K562 (cell line): ENCODE data around the gene RGS6. TPM values are rescaled to one million over a fixed set of nuclear protein-coding genes. Genes with fewer than 3 reads are reported as not detected.

Source experiments
- ATAC-seq: fragments of 200-7000 bp; cut with Tn5 transposase; 3 replicates; pipeline ENCODE4 v1.9.1; 2020; ENCODE audit warnings: moderate library complexity
- BruUV-seq: library from RNA; stranded (reverse); fragments of 400-500 nt; replicated peaks from 2 replicates; lab custom pipeline; 2021; lab: Mats Ljungman, UMichigan
- CTCF ChIA-PET: fragments of 300-600 bp; formaldehyde crosslinking; extraction: SDS; loops from one replicate; lab custom pipeline; 2021; ENCODE audit warnings: low intra/inter-chr PET ratio; lab: Yijun Ruan, JAX
- POLR2A ChIA-PET: fragments of 300-600, 350-650 bp; sonication (Branson Sonifier 250); formaldehyde crosslinking; extraction: SDS; loops from one replicate; lab custom pipeline; 2021; ENCODE audit warnings: antibody characterized with exemption, inconsistent platforms; lab: Yijun Ruan, JAX
- DNase-seq, 4 experiments: peaks; one replicate each; pipeline versions ENCODE4 v3.0.0 to v3.0.0-alpha.2; 2011 to 2018; ENCODE audit warnings: low spot score in 3 of 4, mixed read lengths in 3 of 4; ENCODE audit errors: extremely low read depth in 1 of 4
- FAIRE-seq: peaks from 2 replicates; lab custom pipeline; 2011; peaks lifted over from hg19 to GRCh38; lab: Jason Lieb, UNC
- H2AFZ ChIP-seq: 2 replicates; pipeline ENCODE4 v1.6.0; 2011; ENCODE audit warnings: low read depth, low read length, control low read depth, inconsistent platforms
- H3K27ac ChIP-seq: fragments of 200-600 bp; 3 replicates; pipeline ENCODE4 v1.8.0; 2011; ENCODE audit warnings: low read depth, mild to moderate bottlenecking, control low read depth, inconsistent platforms, low read length, moderate library complexity, mixed read lengths; ENCODE audit errors: extremely low read depth
- H3K27me3 ChIP-seq, 2 experiments: fragments of 300-600 bp in 1 of 2; 2 replicates in 1 of 2; 3 replicates in 1 of 2; pipeline versions ENCODE4 v1.6.0 to v1.8.0; 2011; ENCODE audit warnings: inconsistent platforms in 2 of 2, low read length in 2 of 2, mild to moderate bottlenecking in 1 of 2, mixed read lengths in 1 of 2, moderate library complexity in 1 of 2; ENCODE audit not compliant: control insufficient read depth in 2 of 2, insufficient read depth in 2 of 2
- H3K36me3 ChIP-seq: fragments of 300-600 bp; 3 replicates; pipeline ENCODE4 v1.8.0; 2011; ENCODE audit warnings: mild to moderate bottlenecking, low read length, inconsistent platforms; ENCODE audit not compliant: control insufficient read depth, insufficient read depth
- H3K4me1 ChIP-seq, 2 experiments: fragments of 200-600 bp in 1 of 2; replicated peaks in 1 of 2; 2 replicates in 1 of 2; 3 replicates in 1 of 2; pipeline versions ENCODE4 v1.5.1 to v1.8.0; 2011; ENCODE audit warnings: inconsistent platforms in 2 of 2, low read length in 2 of 2, mild to moderate bottlenecking in 1 of 2, mixed read lengths in 1 of 2, moderate library complexity in 1 of 2; ENCODE audit not compliant: control insufficient read depth in 2 of 2, insufficient read depth in 2 of 2
- H3K4me2 ChIP-seq: 2 replicates; pipeline ENCODE4 v1.6.1; 2011; ENCODE audit warnings: low read length, control low read depth, inconsistent platforms, mixed read lengths; ENCODE audit not compliant: insufficient read depth
- H3K4me3 ChIP-seq: fragments of 200-600 bp; sonication (generic), shearing (Covaris generic); 2 replicates; pipeline ENCODE4 v1.5.1; 2016; ENCODE audit warnings: control low read depth, inconsistent platforms
- H3K79me2 ChIP-seq: fragments of 200-600 bp; 3 replicates; pipeline ENCODE4 v1.8.0; 2011; ENCODE audit warnings: low read length, inconsistent platforms; ENCODE audit not compliant: control insufficient read depth, insufficient read depth
- H3K9ac ChIP-seq, 2 experiments: 2 replicates each; pipeline versions ENCODE4 v1.6.0 to v1.6.1; 2011; ENCODE audit warnings: low read depth in 2 of 2, low read length in 2 of 2, control low read depth in 1 of 2, inconsistent platforms in 1 of 2, mild to moderate bottlenecking in 1 of 2, mixed read lengths in 1 of 2; ENCODE audit not compliant: insufficient read depth in 1 of 2
- H3K9me1 ChIP-seq: one replicate; pipeline ENCODE4 v1.6.0; 2011; ENCODE audit warnings: inconsistent platforms, mild to moderate bottlenecking, low read length, moderate library complexity; ENCODE audit not compliant: control insufficient read depth, insufficient read depth
- H3K9me3 ChIP-seq: replicated peaks from 2 replicates; pipeline ENCODE4 v1.5.1; 2011; ENCODE audit warnings: low read depth, low read length, inconsistent platforms; ENCODE audit not compliant: control insufficient read depth, insufficient read depth
- H4K20me1 ChIP-seq: replicated peaks from 2 replicates; pipeline ENCODE4 v1.6.1; 2011; ENCODE audit warnings: low read length, inconsistent platforms, mixed read lengths; ENCODE audit not compliant: control insufficient read depth, insufficient read depth
- CBFB ChIP-seq: sonication (generic); formaldehyde crosslinking; IDR thresholded peaks from 2 replicates; pipeline ENCODE4 v1.4.0; 2020; ENCODE audit warnings: mild to moderate bottlenecking, missing genetic modification reagents
- CEBPB ChIP-seq: fragments of 450-650 bp; IDR thresholded peaks from 2 replicates; pipeline ENCODE4 v1.6.1; 2016; ENCODE audit warnings: missing genetic modification characterization, missing compliant biosample characterization
- E2F4 ChIP-seq: sonication (generic); formaldehyde crosslinking; IDR thresholded peaks from 2 replicates; pipeline ENCODE4 v1.8.0; 2022; ENCODE audit warnings: mild to moderate bottlenecking, low read depth, missing genetic modification reagents
- POLR2AphosphoS2 ChIP-seq: IDR thresholded peaks from 2 replicates; pipeline ENCODE4 v1.6.1; 2012; ENCODE audit warnings: low read length, improper control_type of control experiment
- ZNF41 ChIP-seq: fragments of 250-450 bp; sonication (Bioruptor Pico); conservative IDR thresholded peaks from 2 replicates; pipeline ENCODE4 v1.4.0; 2020; ENCODE audit warnings: mild to moderate bottlenecking
- ZNF511 ChIP-seq: sonication (generic); formaldehyde crosslinking; IDR thresholded peaks from 2 replicates; pipeline ENCODE4 v1.8.0; 2022; ENCODE audit warnings: mild to moderate bottlenecking, missing genetic modification reagents
- WGBS: fragments of 100-300 bp; shearing (Covaris generic); methylation state at CpG from one replicate; pipeline ENCODE4 v1.1.6; 2016; ENCODE audit warnings: low coverage, mixed read lengths; ENCODE audit not compliant: insufficient coverage; ENCODE audit errors: missing lambda C conversion rate; 5-methylcytosine and 5-hydroxymethylcytosine counted together
- in situ Hi-C: fragments of 300-500 bp; cut with MboI; formaldehyde crosslinking; loops from 4 replicates; pipeline ENCODE4 v1.15.0; 2018; ENCODE audit warnings: inconsistent platforms, mixed read lengths
- intact Hi-C: fragments of 100-400 bp; cut with micrococcal nuclease; formaldehyde crosslinking; loops from 2 replicates; pipeline ENCODE4 v1.14.2; 2022
- polyA plus RNA-seq, 8 experiments: library from polyadenylated mRNA; depleted of rRNA in 4 of 8; stranded (reverse) in 5 of 8; unstranded in 3 of 8; fragments of >200 nt; fragmentation: Nextera tagmentation in 2 of 8; fragmentation: Illumina TruSeq in 1 of 8; extraction: Ambion mirVana in 2 of 8; extraction: Trizol in 1 of 8; gene quantifications; 2 replicates each; pipeline versions ENCODE4 v1.2.1 to v1.2.3, GENCODE V29; 2011 to 2014; ENCODE audit warnings: inconsistent platforms in 1 of 8, missing spikeins in 1 of 8
- total RNA-seq, 7 experiments: library from RNA; depleted of rRNA in 6 of 7; stranded (reverse); fragments of >200 nt in 6 of 7; fragmentation: Illumina TruSeq in 2 of 7; extraction: Trizol in 2 of 7; gene quantifications; 2 replicates each; pipeline versions ENCODE4 v1.2.1 to v1.2.3, GENCODE V29; 2011 to 2021; ENCODE audit warnings: low replicate concordance in 1 of 7

The RGS6 gene
- total and polyA plus RNA-seq, 9 of the 15 experiments (the other 6 are each of a cell fraction or from before 2014, with no cell fraction given) = not detected

DNA sequence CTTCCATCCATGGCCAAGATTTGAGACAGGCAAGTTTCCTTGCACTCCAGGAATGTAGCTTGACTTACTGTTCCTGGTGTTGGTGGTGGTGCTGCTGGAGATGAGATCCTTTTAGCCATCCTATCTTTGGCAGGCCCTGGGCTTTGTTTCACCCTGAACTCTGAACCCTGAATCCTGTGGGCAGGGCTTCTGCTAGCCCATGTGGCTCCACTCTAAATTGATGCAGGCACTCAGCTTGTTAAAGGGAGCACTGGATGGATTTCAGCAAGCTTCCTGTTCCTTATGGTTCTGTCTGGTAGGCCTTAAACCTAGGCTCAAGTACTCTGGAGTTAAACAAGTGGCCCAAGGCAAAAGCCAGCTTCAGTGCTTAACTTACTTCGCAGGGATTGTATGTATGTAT lies 138.2 kb downstream of the RGS6 start:
- no peak for DNase-seq
- POLR2A ChIA-PET = no interaction called here
- intact Hi-C loops = no loop called here

More for the DNA sequence above, 138.2 kb downstream of the RGS6 start:
- no peak for FAIRE-seq
- Histone ChIP-seq H3K27me3 (no peaks in the 10 kb centered on the region), H2AFZ (no peak overlapping the region), H3K4me2 (no peak overlapping the region), H3K9me1 (no peaks in the 10 kb centered on the region), H4K20me1 (no peaks in the 10 kb centered on the region), H3K4me3 (no peak overlapping the region), H3K9ac (no peak overlapping the region), H3K9me3 (no peaks in the 10 kb centered on the region), H3K36me3 (no peaks in the 10 kb centered on the region), H3K27ac (no peak overlapping the region), H3K4me1 (no peaks in the 10 kb centered on the region), H3K79me2 (no peaks in the 10 kb centered on the region)
- TF ChIP-seq E2F4 (CRISPR knock-in tag) (no peak), ZNF41 (no peak), CEBPB (tag) (no peak), CBFB (CRISPR knock-in tag) (no peak), POLR2AphosphoS2 (no peak), ZNF511 (CRISPR knock-in tag) (no peak)
- in situ Hi-C loops = no loop called here
- 13% methylated on average over 1 of the region's 1 CpG for WGBS
- no TSS peak for BruUV-seq
- CTCF ChIA-PET = no interaction called here
- no peak for ATAC-seq
